Transverse colon (tissue), 4 donors: Measurements from ENCODE around the gene CRYGN. TPM values are rescaled to one million over a fixed set of nuclear protein-coding genes. Genes with fewer than 3 reads are reported as not detected.

Source experiments
- DNase-seq: peaks from one replicate; pipeline ENCODE4 v3.0.0-alpha.2; 2019
- H3K27ac ChIP-seq, 4 donors: fragments of 200-600 bp; sonication (generic); 2 replicates each; pipeline ENCODE4 v1.5.1; 2016 to 2018; ENCODE audit warnings: inconsistent platforms in 4 of 4
- H3K27me3 ChIP-seq: fragments of 200-600 bp; sonication (generic); 2 replicates; pipeline ENCODE4 v1.5.1; 2017; ENCODE audit warnings: inconsistent platforms
- H3K36me3 ChIP-seq, 4 donors: fragments of 200-600 bp; sonication (generic); 2 replicates each; pipeline ENCODE4 v1.5.1; 2017 to 2019; ENCODE audit warnings: inconsistent platforms in 4 of 4
- H3K4me1 ChIP-seq, 4 donors: fragments of 200-600 bp; sonication (generic); 2 replicates each; pipeline ENCODE4 v1.5.1; 2017 to 2020; ENCODE audit warnings: inconsistent platforms in 4 of 4
- H3K4me3 ChIP-seq, 4 donors: fragments of 200-600 bp; sonication (generic); 1 replicate in 1 of 4; 2 replicates in 3 of 4; pipeline versions ENCODE4 v1.5.1 to v1.6.1; 2017 to 2019; ENCODE audit warnings: inconsistent platforms in 4 of 4
- H3K9me3 ChIP-seq, 2 donors: fragments of 200-600 bp; sonication (generic); 2 replicates each; pipeline ENCODE4 v1.5.1; 2017 to 2019; ENCODE audit warnings: inconsistent platforms in 2 of 2
- CTCF ChIP-seq, 5 experiments: fragments of 200-600 bp in 3 of 5; fragments of 450-650 bp in 2 of 5; sonication (generic) in 3 of 5; IDR thresholded peaks; 1 replicate in 2 of 5; 2 replicates in 3 of 5; pipeline ENCODE4 v1.5.1; 2016 to 2017; ENCODE audit warnings: antibody characterized with exemption in 5 of 5, inconsistent platforms in 3 of 5, mild to moderate bottlenecking in 2 of 5, moderate library complexity in 1 of 5
- EP300 ChIP-seq: sonication (generic); formaldehyde crosslinking; IDR thresholded peaks from one replicate; pipeline ENCODE4 v1.6.1; 2017; ENCODE audit warnings: antibody characterized with exemption, low read depth
- POLR2A ChIP-seq: fragments of 450-650 bp; IDR thresholded peaks from one replicate; pipeline ENCODE4 v1.6.1; 2016; ENCODE audit warnings: antibody characterized with exemption, mild to moderate bottlenecking, moderate library complexity
- POLR2AphosphoS5 ChIP-seq, 3 donors: sonication (generic); formaldehyde crosslinking; IDR thresholded peaks; one replicate each; pipeline ENCODE4 v1.6.1; 2016; ENCODE audit warnings: antibody characterized with exemption in 3 of 3
- WGBS, 2 donors: methylation state at CpG; one replicate each; pipeline ENCODE4 v1.1.5; 2018; ENCODE audit warnings: low coverage in 1 of 2; 5-methylcytosine and 5-hydroxymethylcytosine counted together
- in situ Hi-C, 4 donors: fragments of 200-750 bp; cut with MboI; loops; one replicate each; pipeline versions ENCODE4 v1.15.0 to v1.15.1; 2017; ENCODE audit warnings: low sequenced_read_pairs in 3 of 4, low pct_ligation_motif_present in 1 of 4, low pct_unique_long_range_greater_than_20kb in 1 of 4
- intact Hi-C: fragments of 100-400 bp; cut with DNase I; formaldehyde crosslinking; loops from one replicate; pipeline ENCODE4 v1.15.1; 2023; ENCODE audit warnings: low total_unique reads
- total RNA-seq, 4 donors: library from RNA; depleted of rRNA; stranded (reverse); fragments of >200 nt; gene quantifications; one replicate each; pipeline ENCODE4 v1.1.0, GENCODE V29; 2016

Gene CRYGN
- total RNA-seq, 4 donors from 2014 or later, result not detected

- no peak for TF ChIP-seq POLR2A
- TF ChIP-seq CTCF (IDR thresholded peaks at IDR 0.05), result no peak
- no peak for TF ChIP-seq POLR2AphosphoS5 (IDR thresholded peaks at IDR 0.05)
- TF ChIP-seq EP300, result no peak
- in situ Hi-C loops, result no loop called here
- Histone ChIP-seq H3K4me3 (no peak overlapping the region), H3K9me3 (no peaks in the 10 kb centered on the region), H3K4me1 (peaks cover 0 to 5% (median 0%) of the 10 kb centered on the region in 4 donors), H3K36me3 (no peaks in the 10 kb centered on the region), H3K27ac (no peak overlapping the region), H3K27me3 (peaks cover 6% of the 10 kb centered on the region)
- no peak for DNase-seq
- 87 to 89% methylated on average over 3 to 16 of the region's 16 CpGs for WGBS, 2 donors
- intact Hi-C loops, result no loop called here
Observed at GRCh38 chr7:151402029-151402835, 37.7 kb downstream of the CRYGN start.

GRCh38 chr7:151400626-151401315 is 39.2 kb downstream of the CRYGN start:
- TF ChIP-seq POLR2AphosphoS5 (IDR thresholded peaks at IDR 0.05) (no peak), CTCF (IDR thresholded peaks at IDR 0.05) (no peak), POLR2A (no peak), EP300 (no peak)
- Histone ChIP-seq H3K4me1 (peaks cover 0 to 5% (median 0%) of the 10 kb centered on the region in 4 donors), H3K27me3 (peaks cover 6% of the 10 kb centered on the region), H3K27ac (no peak overlapping the region), H3K9me3 (no peaks in the 10 kb centered on the region), H3K4me3 (no peak overlapping the region), H3K36me3 (no peaks in the 10 kb centered on the region)
- intact Hi-C loops (no loop called here), in situ Hi-C loops (no loop called here)
- no peak for DNase-seq
- 45 to 46% methylated on average over 2 to 14 of the region's 14 CpGs for WGBS, 2 donors

DNA sequence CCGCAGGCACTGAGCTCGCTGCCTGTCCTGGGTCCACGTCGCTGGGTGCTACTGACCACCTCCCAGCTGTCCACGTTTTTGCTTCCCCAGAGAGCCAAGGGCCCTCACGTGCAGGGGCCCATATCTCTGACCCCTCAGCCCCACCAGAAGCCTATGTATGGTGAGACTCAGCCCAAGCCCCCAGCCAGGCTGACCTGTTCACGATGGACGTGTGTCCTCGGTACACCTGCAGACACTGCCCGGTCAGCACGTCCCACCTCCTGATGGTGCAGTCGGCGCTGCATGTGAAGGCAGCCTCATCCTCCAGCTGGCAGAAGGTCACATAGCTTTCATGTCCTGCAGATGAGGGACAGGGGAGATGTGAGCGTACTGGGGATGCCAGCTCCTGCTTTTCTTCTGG is 40.0 kb downstream of the CRYGN start:
- no peak overlapping the region for H3K4me3 ChIP-seq
- TF ChIP-seq POLR2A, result no peak
- TF ChIP-seq CTCF (IDR thresholded peaks at IDR 0.05), result no peak
- TF ChIP-seq EP300, result no peak
- no peak for TF ChIP-seq POLR2AphosphoS5 (IDR thresholded peaks at IDR 0.05)

GRCh38 chr7:151399305-151399601 is 40.7 kb downstream of the CRYGN start:
- no peak for DNase-seq
- no peaks in the 10 kb centered on the region for H3K27me3 ChIP-seq
- H3K4me3 ChIP-seq, result no peak overlapping the region
- H3K9me3 ChIP-seq, result no peaks in the 10 kb centered on the region
- WGBS, 2 donors, result 94% methylated on average over 7 of the region's 7 CpGs; no CpG with 5 or more reads in 1 of the 2 donors
- no peaks in the 10 kb centered on the region for H3K36me3 ChIP-seq
- in situ Hi-C loops, result no loop called here
- TF ChIP-seq POLR2AphosphoS5 (IDR thresholded peaks at IDR 0.05) (no peak), EP300 (no peak), POLR2A (no peak), CTCF (IDR thresholded peaks at IDR 0.05) (no peak)
- H3K27ac ChIP-seq, result no peak overlapping the region
- intact Hi-C loops, result no loop called here
- H3K4me1 ChIP-seq, result peaks cover 0 to 5% (median 0%) of the 10 kb centered on the region in 4 donors

More for the DNA sequence above, 40.0 kb downstream of the CRYGN start:
- Histone ChIP-seq H3K27me3 (no peaks in the 10 kb centered on the region), H3K27ac (no peak overlapping the region), H3K4me1 (peaks cover 0 to 5% (median 0%) of the 10 kb centered on the region in 4 donors), H3K9me3 (no peaks in the 10 kb centered on the region), H3K36me3 (no peaks in the 10 kb centered on the region)
- 86% methylated on average over 14 of the region's 14 CpGs; no CpG with 5 or more reads in 1 of the 2 donors for WGBS, 2 donors
- DNase-seq, result no peak
- in situ Hi-C loops (no loop called here), intact Hi-C loops (no loop called here)
